ENCODE results near the gene USP31. TPM values are rescaled to one million over a fixed set of nuclear protein-coding genes. Genes with fewer than 3 reads are reported as not detected.

USP31 gene
- total and polyA plus RNA-seq, 2 of the 13 experiments (the other 11 are each of a cell fraction or from before 2014, with no cell fraction given): 22.5 to 23.3 TPM

GRCh38 chr16:23051587-23051986 lies 97.7 kb downstream of the USP31 start:
- H3K9me3 ChIP-seq (ENCODE audit: low read length): no peaks in the 10 kb centered on the region
- H3K4me1 ChIP-seq (ENCODE audit: insufficient read depth, low read length): no peaks in the 10 kb centered on the region
- WGBS (ENCODE audit: low lambda C conversion rate): 22% methylated on average over 8 of the region's 8 CpGs
- H2AFZ ChIP-seq (ENCODE audit: low read length): no peak overlapping the region
- no peak overlapping the region for H3K9ac ChIP-seq (ENCODE audit: insufficient read depth, low read depth, low read length)
- TF ChIP-seq SRY (CRISPR knock-in tag; IDR thresholded peaks at IDR 0.05) (no peak), GPN1 (CRISPR knock-in tag; IDR thresholded peaks at IDR 0.05; ENCODE audit: borderline replicate concordance) (no peak), CHD4 (IDR thresholded peaks at IDR 0.05; ENCODE audit: borderline replicate concordance, low read length) (no peak), GMEB2 (CRISPR knock-in tag; IDR thresholded peaks at IDR 0.05; ENCODE audit: low read depth) (no peak), ZNF614 (CRISPR knock-in tag; IDR thresholded peaks at IDR 0.05; ENCODE audit: borderline replicate concordance) (no peak), ZNF607 (CRISPR knock-in tag; IDR thresholded peaks at IDR 0.05; ENCODE audit: borderline replicate concordance) (no peak), ZNF281 (CRISPR knock-in tag; IDR thresholded peaks at IDR 0.05; ENCODE audit: borderline replicate concordance) (no peak), MYNN (CRISPR knock-in tag; IDR thresholded peaks at IDR 0.05; ENCODE audit: low read depth) (no peak), ZNF564 (CRISPR knock-in tag; IDR thresholded peaks at IDR 0.05) (no peak), POLR2AphosphoS2 (IDR thresholded peaks at IDR 0.05; ENCODE audit: low read depth, low read length) (no peak), MBD4 (IDR thresholded peaks at IDR 0.05; ENCODE audit: borderline replicate concordance, low read length) (no peak), GPBP1L1 (CRISPR knock-in tag; IDR thresholded peaks at IDR 0.05) (no peak), HNF1B (CRISPR knock-in tag; IDR thresholded peaks at IDR 0.05) (no peak), KMT2A (CRISPR knock-in tag; IDR thresholded peaks at IDR 0.05) (no peak)
- H3K27me3 ChIP-seq (ENCODE audit: control insufficient read depth in 1 of 2, insufficient read depth in 2 of 2, low read length in 2 of 2): peaks cover 0 to 21% of the 10 kb centered on the region in 2 experiments; a peak in 3 of 5 replicates
- ATAC-seq (no peak), FAIRE-seq (no peak), DNase-seq (ENCODE audit: low spot score) (no peak)
- ChIA-PET POLR2A (no interaction called here), CTCF (ENCODE audit: low intra/inter-chr PET ratio, low total read pairs) (no interaction called here)
- no peak overlapping the region for H3K27ac ChIP-seq (ENCODE audit: extremely low read length, insufficient read depth, low read length)
- BruUV-seq (replicated peaks): no TSS peak
- H3K4me2 ChIP-seq (ENCODE audit: low read depth, low read length): no peak overlapping the region
- intact Hi-C loops (cut with micrococcal nuclease; ENCODE audit: unreplicated experiment): no loop called here
- no peak overlapping the region for H3K4me3 ChIP-seq (replicated peaks in 1 of 3; ENCODE audit: insufficient read depth in 1 of 3, low read depth in 2 of 3, low read length in 3 of 3)
- in situ Hi-C loops (cut with HindIII; ENCODE audit: extremely low pct_ligation_motif_present, low pct_unique_long_range_greater_than_20kb): no loop called here
- H3K79me2 ChIP-seq (ENCODE audit: insufficient read depth, low read length): no peaks in the 10 kb centered on the region
- H3K36me3 ChIP-seq (replicated peaks in 1 of 2; ENCODE audit: control insufficient read depth in 1 of 2, insufficient read depth in 2 of 2, low read length in 2 of 2): no peaks in the 10 kb centered on the region
- no peaks in the 10 kb centered on the region for H4K20me1 ChIP-seq (ENCODE audit: insufficient read depth, low read length)

Data from HepG2 (cell line).